Caco-2 (cell line): ENCODE results near the gene SP2. TPM values are rescaled to one million over a fixed set of nuclear protein-coding genes. Genes with fewer than 3 reads are reported as not detected.

Experiments
- BruUV-seq: library from RNA; stranded (reverse); fragments of 400-500 nt; replicated peaks from 2 replicates; lab custom pipeline; 2021; lab: Mats Ljungman, UMichigan
- CTCF ChIA-PET: fragments of 300-600 bp; sonication (Branson Sonifier 250); formaldehyde crosslinking; loops from one replicate; lab custom pipeline; 2022; ENCODE audit warnings: antibody characterized with exemption; lab: Charles Lee
- POLR2A ChIA-PET: fragments of 300-600 bp; sonication (Branson Sonifier 250); formaldehyde crosslinking; loops from one replicate; lab custom pipeline; 2022; ENCODE audit warnings: antibody characterized with exemption; lab: Charles Lee
- DNase-seq, 2 experiments: peaks; one replicate each; pipeline versions ENCODE4 v3.0.0 to v3.0.0-alpha.2; 2020 to 2022
- H3K27me3 ChIP-seq: replicated peaks from 2 replicates; pipeline ENCODE4 v1.6.0; 2011; ENCODE audit warnings: low read length; ENCODE audit not compliant: control insufficient read depth, insufficient read depth
- H3K36me3 ChIP-seq: 2 replicates; pipeline ENCODE4 v1.5.1; 2011; ENCODE audit warnings: low read length; ENCODE audit not compliant: control insufficient read depth, insufficient read depth
- H3K4me1 ChIP-seq: fragments of 250-450 bp; sonication (Bioruptor Pico); 2 replicates; pipeline ENCODE4 v1.5.1; 2020; ENCODE audit warnings: mild to moderate bottlenecking
- H3K4me3 ChIP-seq: 2 replicates; pipeline ENCODE4 v1.5.1; 2011; ENCODE audit warnings: low read depth, mild to moderate bottlenecking, control low read depth, low read length
- H3K9me3 ChIP-seq: fragments of 250-450 bp; sonication (Bioruptor Pico); 2 replicates; pipeline ENCODE4 v1.5.1; 2020; ENCODE audit warnings: mild to moderate bottlenecking, moderate library complexity
- H3K27ac Mint-ChIP-seq: one replicate; pipeline ENCODE4 v1.8.0; 2022; ENCODE audit warnings: mixed read lengths; ENCODE audit not compliant: unreplicated experiment
- H3K27me3 Mint-ChIP-seq: one replicate; pipeline ENCODE4 v1.8.0; 2022; ENCODE audit warnings: mixed read lengths; ENCODE audit not compliant: insufficient read depth, unreplicated experiment
- H3K36me3 Mint-ChIP-seq: one replicate; pipeline ENCODE4 v1.8.0; 2022; ENCODE audit warnings: mild to moderate bottlenecking, mixed read lengths; ENCODE audit not compliant: insufficient read depth, unreplicated experiment
- H3K4me1 Mint-ChIP-seq: one replicate; pipeline ENCODE4 v1.8.0; 2022; ENCODE audit warnings: low read depth, mixed read lengths; ENCODE audit not compliant: unreplicated experiment
- H3K4me3 Mint-ChIP-seq: one replicate; pipeline ENCODE4 v1.8.0; 2022; ENCODE audit warnings: mild to moderate bottlenecking, moderate library complexity, mixed read lengths; ENCODE audit not compliant: unreplicated experiment
- H3K9me3 Mint-ChIP-seq: one replicate; pipeline ENCODE4 v1.8.0; 2022; ENCODE audit warnings: mixed read lengths; ENCODE audit not compliant: unreplicated experiment
- CTCF ChIP-seq, 2 experiments: fragments of 200-600 bp in 1 of 2; IDR thresholded peaks; 1 replicate in 1 of 2; 2 replicates in 1 of 2; pipeline versions ENCODE4 v1.5.1 to v1.8.0; 2011 to 2022; ENCODE audit warnings: antibody characterized with exemption in 1 of 2, control low read depth in 1 of 2, inconsistent platforms in 1 of 2, low read depth in 1 of 2, low read length in 1 of 2, mild to moderate bottlenecking in 1 of 2, moderate library complexity in 1 of 2; ENCODE audit not compliant: insufficient read depth in 1 of 2, severe bottlenecking in 1 of 2, unreplicated experiment in 1 of 2
- intact Hi-C: fragments of 100-400 bp; cut with micrococcal nuclease; formaldehyde crosslinking; loops from one replicate; pipeline ENCODE4 v1.10.0; 2022; ENCODE audit not compliant: unreplicated experiment
- total RNA-seq: library from RNA; stranded (reverse); gene quantifications from 2 replicates; pipeline ENCODE4 v1.2.3, GENCODE V29; 2022

SP2 gene
- total RNA-seq, 1 experiment from 2014 or later = 25.2 TPM

- no peak overlapping the region for H3K27ac Mint-ChIP-seq
- intact Hi-C loops = no loop called here
- H3K27me3 Mint-ChIP-seq = no peaks in the 10 kb centered on the region
- no peak for TF ChIP-seq CTCF (IDR thresholded peaks at IDR 0.05; ENCODE audit: insufficient read depth in 1 of 2, low read depth in 1 of 2, low read length in 1 of 2, severe bottlenecking in 1 of 2, unreplicated experiment in 1 of 2)
- H3K4me3 Mint-ChIP-seq = no peak overlapping the region
- Histone ChIP-seq H3K36me3 (no peaks in the 10 kb centered on the region), H3K9me3 (no peaks in the 10 kb centered on the region), H3K27me3 (no peaks in the 10 kb centered on the region), H3K4me3 (no peak overlapping the region), H3K4me1 (no peaks in the 10 kb centered on the region)
- DNase-seq = no peak
- H3K9me3 Mint-ChIP-seq = no peaks in the 10 kb centered on the region
- peaks cover 25% of the 10 kb centered on the region for H3K36me3 Mint-ChIP-seq
- ChIA-PET POLR2A (interaction anchor here (0.6 kb wide), 1 partner anchor 14 kb away, joined by 4 read pairs; no protein-coding TSS in a partner anchor), CTCF (interaction anchor here (0.6 kb wide), 1 partner anchor 54 kb away, joined by 3 read pairs; the partner anchor contains the start of gene CDK5RAP3)
- BruUV-seq = TSS peak; percentile 62
- no peaks in the 10 kb centered on the region for H3K4me1 Mint-ChIP-seq
Measured at GRCh38 chr17:47916489-47917208, 20.6 kb downstream of the SP2 start.

GRCh38 chr17:47917581-47917980 is 21.5 kb downstream of the SP2 start:
- H3K4me1 Mint-ChIP-seq = no peaks in the 10 kb centered on the region
- H3K9me3 ChIP-seq = no peaks in the 10 kb centered on the region
- H3K27ac Mint-ChIP-seq = no peak overlapping the region
- intact Hi-C loops = no loop called here
- no peak overlapping the region for H3K4me3 ChIP-seq
- TSS peak; percentile 22 for BruUV-seq
- H3K4me1 ChIP-seq = no peaks in the 10 kb centered on the region
- H3K27me3 ChIP-seq = no peaks in the 10 kb centered on the region
- peaks cover 25% of the 10 kb centered on the region for H3K36me3 Mint-ChIP-seq
- H3K4me3 Mint-ChIP-seq = no peak overlapping the region
- H3K27me3 Mint-ChIP-seq = no peaks in the 10 kb centered on the region
- TF ChIP-seq CTCF (IDR thresholded peaks at IDR 0.05; ENCODE audit: insufficient read depth in 1 of 2, low read depth in 1 of 2, low read length in 1 of 2, severe bottlenecking in 1 of 2, unreplicated experiment in 1 of 2) = no peak
- ChIA-PET POLR2A (interaction anchor here (0.6 kb wide), 1 partner anchor 15 kb away, joined by 4 read pairs; no protein-coding TSS in a partner anchor), CTCF (interaction anchor here (0.6 kb wide), 1 partner anchor 53 kb away, joined by 3 read pairs; the partner anchor contains the start of gene CDK5RAP3)
- DNase-seq = no peak
- no peaks in the 10 kb centered on the region for H3K36me3 ChIP-seq
- H3K9me3 Mint-ChIP-seq = no peaks in the 10 kb centered on the region

DNA sequence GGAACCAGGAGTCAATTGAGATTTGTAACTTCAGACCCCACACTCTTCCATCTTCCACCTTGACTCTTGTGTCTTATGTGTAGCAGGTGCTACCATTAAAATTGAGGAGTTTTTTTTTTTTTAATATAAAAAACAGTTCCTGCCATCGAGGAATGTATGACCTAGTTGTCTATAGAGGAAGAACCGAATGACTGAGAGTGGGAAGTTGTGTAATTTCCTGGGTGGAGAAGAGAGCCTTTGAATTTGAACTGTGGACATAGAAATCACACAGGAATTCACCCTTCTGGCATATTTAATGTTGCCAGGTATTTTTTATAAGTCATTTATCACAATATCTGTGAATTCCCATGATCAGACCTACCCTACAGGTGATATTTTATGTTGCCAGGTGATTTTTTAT is 22.0 kb downstream of the SP2 start:
- Mint-ChIP-seq H3K4me3 (no peak overlapping the region), H3K27me3 (no peaks in the 10 kb centered on the region), H3K4me1 (no peaks in the 10 kb centered on the region), H3K27ac (no peak overlapping the region), H3K9me3 (no peaks in the 10 kb centered on the region), H3K36me3 (peaks cover 27% of the 10 kb centered on the region)
- no TSS peak for BruUV-seq
- Histone ChIP-seq H3K9me3 (no peaks in the 10 kb centered on the region), H3K27me3 (no peaks in the 10 kb centered on the region), H3K4me3 (no peak overlapping the region), H3K4me1 (no peaks in the 10 kb centered on the region), H3K36me3 (no peaks in the 10 kb centered on the region)
- no peak for DNase-seq
- TF ChIP-seq CTCF (IDR thresholded peaks at IDR 0.05; ENCODE audit: insufficient read depth in 1 of 2, low read depth in 1 of 2, low read length in 1 of 2, severe bottlenecking in 1 of 2, unreplicated experiment in 1 of 2) = no peak
- POLR2A ChIA-PET = no interaction called here
- intact Hi-C loops = no loop called here
- CTCF ChIA-PET = no interaction called here
